ENCODE measurements around the gene C12orf75.
"Not testable (repeated sequence)": the region's sequence is repeated elsewhere in the genome, so short reads cannot be mapped to it uniquely, and the experiment has no call there.

The C12orf75 gene

DNA sequence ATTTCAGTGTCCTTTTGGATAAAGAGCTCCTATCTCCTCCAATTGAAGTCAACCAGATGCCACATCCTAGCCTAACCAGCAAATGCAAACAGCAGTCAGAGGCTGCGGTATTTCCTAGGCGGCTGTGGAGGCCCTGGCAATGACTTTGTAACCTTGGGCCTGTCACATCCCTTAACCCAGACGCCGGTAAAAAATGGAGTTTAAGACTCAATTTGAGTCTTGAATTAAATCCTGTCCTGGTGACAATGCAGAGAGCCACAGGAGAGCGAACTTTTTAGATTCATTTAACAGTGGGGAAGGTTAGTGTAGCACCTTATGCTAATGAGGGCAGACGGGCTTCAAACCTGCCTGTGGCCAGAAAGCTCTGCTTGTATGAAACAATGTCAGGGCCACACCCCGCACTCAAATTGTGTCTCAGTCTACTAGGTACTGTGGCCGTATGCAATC is 1.3 kb downstream of the C12orf75 start:
- TF ChIP-seq, protein P1, sequence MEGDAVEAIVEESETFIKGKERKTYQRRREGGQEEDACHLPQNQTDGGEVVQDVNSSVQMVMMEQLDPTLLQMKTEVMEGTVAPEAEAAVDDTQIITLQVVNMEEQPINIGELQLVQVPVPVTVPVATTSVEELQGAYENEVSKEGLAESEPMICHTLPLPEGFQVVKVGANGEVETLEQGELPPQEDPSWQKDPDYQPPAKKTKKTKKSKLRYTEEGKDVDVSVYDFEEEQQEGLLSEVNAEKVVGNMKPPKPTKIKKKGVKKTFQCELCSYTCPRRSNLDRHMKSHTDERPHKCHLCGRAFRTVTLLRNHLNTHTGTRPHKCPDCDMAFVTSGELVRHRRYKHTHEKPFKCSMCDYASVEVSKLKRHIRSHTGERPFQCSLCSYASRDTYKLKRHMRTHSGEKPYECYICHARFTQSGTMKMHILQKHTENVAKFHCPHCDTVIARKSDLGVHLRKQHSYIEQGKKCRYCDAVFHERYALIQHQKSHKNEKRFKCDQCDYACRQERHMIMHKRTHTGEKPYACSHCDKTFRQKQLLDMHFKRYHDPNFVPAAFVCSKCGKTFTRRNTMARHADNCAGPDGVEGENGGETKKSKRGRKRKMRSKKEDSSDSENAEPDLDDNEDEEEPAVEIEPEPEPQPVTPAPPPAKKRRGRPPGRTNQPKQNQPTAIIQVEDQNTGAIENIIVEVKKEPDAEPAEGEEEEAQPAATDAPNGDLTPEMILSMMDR (conservative IDR thresholded peaks at IDR 0.05), result no peak
- no peak for TF ChIP-seq ZFX (IDR thresholded peaks at IDR 0.05)
- H3K27ac ChIP-seq, result no peak overlapping the region

DNA sequence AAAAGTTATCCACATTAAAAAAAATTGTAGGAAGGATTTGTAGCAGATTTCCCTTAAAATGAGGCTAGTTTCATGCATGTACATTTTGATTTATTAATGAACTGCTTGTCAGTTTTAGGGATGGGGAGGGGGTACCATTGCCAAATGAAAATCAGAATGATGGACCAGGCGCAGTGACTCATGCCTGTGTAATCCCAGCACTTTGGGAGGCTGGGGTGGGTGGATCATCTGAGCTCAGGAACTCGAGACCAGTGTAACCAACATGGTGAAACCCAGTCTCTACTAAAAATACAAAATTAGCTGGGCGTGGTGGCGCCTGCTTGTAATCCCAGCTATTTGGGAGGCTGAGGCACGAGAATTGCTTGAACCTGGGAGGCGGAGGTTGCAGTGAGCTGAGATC is 1.8 kb downstream of the C12orf75 start:
- H3K27ac ChIP-seq, result not testable (repeated sequence)

DNA sequence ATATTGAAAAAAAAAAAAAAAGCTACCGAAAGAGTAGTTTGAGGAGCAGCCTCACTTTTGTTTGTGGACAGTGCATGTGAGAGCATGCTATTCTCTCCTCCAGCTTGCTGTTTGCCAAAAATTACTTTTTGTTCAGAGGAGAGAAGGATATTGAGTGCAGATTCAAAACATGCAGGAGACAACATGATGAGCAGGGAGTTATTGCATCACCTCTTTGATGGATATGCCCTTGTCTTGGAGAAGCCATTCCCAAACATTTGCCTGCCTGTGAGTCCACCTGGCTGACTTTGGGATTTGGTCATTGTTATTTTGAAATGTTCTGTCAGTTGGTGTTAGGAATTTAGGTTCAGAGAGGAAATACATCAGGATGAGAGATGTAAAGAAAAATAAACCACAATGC is 2.4 kb downstream of the C12orf75 start:
- TF ChIP-seq, protein P1 (conservative IDR thresholded peaks at IDR 0.05), result no peak
- no peak for TF ChIP-seq ZFX (IDR thresholded peaks at IDR 0.05)
- no peak overlapping the region for H3K27ac ChIP-seq

DNA sequence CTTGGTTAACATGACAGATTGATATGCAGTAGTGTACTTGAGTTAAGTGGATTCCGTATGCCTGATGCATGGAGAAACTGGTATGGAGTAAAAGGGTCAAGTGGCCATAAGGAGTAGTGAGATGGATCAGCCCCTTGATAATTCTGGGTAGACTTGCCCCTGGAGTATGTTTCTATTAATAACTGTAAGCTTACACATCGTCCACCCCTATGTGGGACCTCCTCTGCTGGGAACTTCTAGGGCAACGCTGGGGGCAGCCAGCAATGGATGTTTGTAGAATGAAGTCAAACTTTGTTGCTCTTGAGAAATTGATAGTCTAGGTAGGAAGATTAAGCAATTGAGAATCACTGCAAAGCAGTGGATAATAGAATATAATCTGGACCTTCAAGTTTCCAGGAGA is 3.5 kb downstream of the C12orf75 start:
- no peak overlapping the region for H3K27ac ChIP-seq
- TF ChIP-seq ZFX (IDR thresholded peaks at IDR 0.05), result no peak
- TF ChIP-seq, protein P1 (conservative IDR thresholded peaks at IDR 0.05), result no peak

DNA sequence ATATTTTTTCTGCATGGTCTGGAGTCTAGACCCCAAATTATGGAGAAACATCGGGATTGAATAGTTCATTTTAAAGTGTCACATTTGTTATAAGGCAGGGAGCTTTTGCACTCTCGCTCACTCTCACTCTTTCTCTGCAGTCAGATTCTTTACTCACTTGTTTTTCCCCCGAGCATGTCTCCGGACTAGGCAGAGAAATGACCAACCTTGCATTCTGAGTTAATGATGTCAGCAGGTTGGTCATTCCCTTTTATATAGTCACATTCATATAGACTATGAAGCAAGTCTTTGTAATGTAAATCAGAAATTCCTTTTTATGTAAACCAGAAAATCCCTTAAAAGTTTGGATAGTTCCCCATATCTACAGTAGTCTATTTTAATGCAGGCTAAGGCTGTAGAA is 4.1 kb downstream of the C12orf75 start:
- no peak overlapping the region for H3K27ac ChIP-seq
- TF ChIP-seq ZFX (IDR thresholded peaks at IDR 0.05), result no peak
- TF ChIP-seq, protein P1 (conservative IDR thresholded peaks at IDR 0.05), result no peak

DNA sequence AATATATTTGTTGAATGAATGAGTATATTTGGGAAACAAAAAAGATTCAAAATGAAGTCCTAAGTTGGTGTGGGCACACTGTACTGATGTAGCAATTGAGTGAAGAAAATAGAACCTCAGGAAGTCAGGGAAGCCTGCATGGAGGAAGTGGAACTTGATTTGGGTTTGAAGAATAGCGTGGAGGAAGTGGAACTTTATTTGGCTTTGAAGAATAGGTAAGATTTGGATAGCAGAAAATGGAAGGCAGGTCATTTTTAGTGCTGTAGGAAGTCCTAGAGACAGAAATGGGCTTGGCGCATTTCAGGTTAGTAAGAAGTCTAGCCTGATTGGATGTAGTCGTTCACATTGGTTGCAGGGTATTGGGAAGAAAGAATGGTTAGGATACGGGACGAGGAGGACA is 5.4 kb downstream of the C12orf75 start:
- TF ChIP-seq, protein P1 (conservative IDR thresholded peaks at IDR 0.05), result no peak
- TF ChIP-seq ZFX (IDR thresholded peaks at IDR 0.05), result no peak
- H3K27ac ChIP-seq, result no peak overlapping the region

DNA sequence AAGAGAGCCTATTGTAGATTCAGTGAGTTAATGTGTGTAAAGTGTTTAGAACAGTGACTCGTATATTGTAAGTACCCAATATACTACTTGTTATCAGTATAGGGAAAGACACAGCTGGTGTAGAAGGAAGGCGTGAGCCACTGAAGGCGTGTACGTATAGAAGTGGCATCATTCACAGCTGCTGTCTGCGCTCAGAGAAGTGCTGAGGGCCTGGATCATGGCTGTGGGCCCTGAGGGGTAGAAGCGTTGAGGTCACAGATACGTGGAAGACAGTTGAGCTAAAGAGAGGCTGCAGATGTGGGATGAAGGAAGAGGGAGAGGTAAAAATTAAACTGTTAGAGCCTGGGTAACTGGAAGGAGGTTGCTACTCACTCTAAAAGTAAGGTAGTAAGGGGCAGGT is 5.9 kb downstream of the C12orf75 start:
- H3K27ac ChIP-seq, result no peak overlapping the region
- TF ChIP-seq, protein P1 (conservative IDR thresholded peaks at IDR 0.05), result no peak
- no peak for TF ChIP-seq ZFX (IDR thresholded peaks at IDR 0.05)

DNA sequence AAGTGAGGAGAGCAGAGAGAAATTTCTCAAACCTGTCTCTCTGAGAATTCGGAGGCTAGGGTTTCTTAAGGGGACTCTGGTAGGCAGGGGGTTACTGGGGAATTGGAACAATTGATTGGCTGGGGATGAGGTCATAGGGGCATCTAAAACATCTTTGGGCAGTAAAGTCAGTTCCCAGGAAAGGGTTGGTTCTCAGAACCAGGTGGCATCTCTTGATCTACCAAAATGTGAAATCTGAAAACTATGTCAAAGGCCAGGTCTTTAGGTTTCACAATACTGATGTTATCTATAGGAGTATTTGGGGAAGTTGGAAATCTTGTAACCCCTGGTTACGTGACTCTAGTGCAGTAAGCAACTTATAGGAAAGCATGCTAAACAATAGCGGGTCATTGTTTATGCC is 6.9 kb downstream of the C12orf75 start:
- TF ChIP-seq, protein P1 (conservative IDR thresholded peaks at IDR 0.05), result no peak
- no peak for TF ChIP-seq ZFX (IDR thresholded peaks at IDR 0.05)
- H3K27ac ChIP-seq, result no peak overlapping the region
